Measurements from ENCODE around the gene INF2. TPM values are rescaled to one million over a fixed set of nuclear protein-coding genes. Genes with fewer than 3 reads are reported as not detected.
A peak's percentile ranks its signal among the peaks of the same experiment; 100 is the strongest.

INF2 gene
- polyA plus RNA-seq, 1 donor, result 64.2 TPM

DNA sequence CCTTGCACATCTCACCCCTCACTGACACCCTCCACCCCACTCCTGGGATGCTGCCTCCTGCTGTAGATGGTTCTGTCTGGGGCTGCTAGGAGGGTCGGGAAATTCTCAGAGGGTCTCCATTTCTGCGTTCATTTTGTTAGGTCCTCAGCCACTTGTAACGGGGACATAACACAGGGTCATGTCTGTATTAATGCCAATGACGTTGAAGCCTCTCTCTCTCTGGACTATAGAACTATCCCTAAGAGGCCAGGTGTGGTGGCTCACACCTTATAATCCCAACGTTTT lies 78.2 kb downstream of the INF2 start:
- no peaks in the 10 kb centered on the region for H3K27me3 ChIP-seq (ENCODE audit: control insufficient read depth, insufficient read depth, low read length)
- no peak overlapping the region for H3K4me3 ChIP-seq (ENCODE audit: low read length)
- H3K36me3 ChIP-seq (ENCODE audit: control insufficient read depth, insufficient read depth, low read length), result peaks cover 33% of the 10 kb centered on the region
- H3K9me3 ChIP-seq (ENCODE audit: control insufficient read depth, low read depth, low read length), result peaks cover 9% of the 10 kb centered on the region
- DNase-seq, result no peak
- no peak overlapping the region for H3K27ac ChIP-seq (ENCODE audit: low read length)
- WGBS (ENCODE audit: insufficient coverage, low lambda C conversion rate), result no CpG with 5 or more reads among the region's 5 CpGs
- H3K4me1 ChIP-seq (ENCODE audit: control insufficient read depth, insufficient read depth, low read length), result peaks cover 5% of the 10 kb centered on the region

DNA sequence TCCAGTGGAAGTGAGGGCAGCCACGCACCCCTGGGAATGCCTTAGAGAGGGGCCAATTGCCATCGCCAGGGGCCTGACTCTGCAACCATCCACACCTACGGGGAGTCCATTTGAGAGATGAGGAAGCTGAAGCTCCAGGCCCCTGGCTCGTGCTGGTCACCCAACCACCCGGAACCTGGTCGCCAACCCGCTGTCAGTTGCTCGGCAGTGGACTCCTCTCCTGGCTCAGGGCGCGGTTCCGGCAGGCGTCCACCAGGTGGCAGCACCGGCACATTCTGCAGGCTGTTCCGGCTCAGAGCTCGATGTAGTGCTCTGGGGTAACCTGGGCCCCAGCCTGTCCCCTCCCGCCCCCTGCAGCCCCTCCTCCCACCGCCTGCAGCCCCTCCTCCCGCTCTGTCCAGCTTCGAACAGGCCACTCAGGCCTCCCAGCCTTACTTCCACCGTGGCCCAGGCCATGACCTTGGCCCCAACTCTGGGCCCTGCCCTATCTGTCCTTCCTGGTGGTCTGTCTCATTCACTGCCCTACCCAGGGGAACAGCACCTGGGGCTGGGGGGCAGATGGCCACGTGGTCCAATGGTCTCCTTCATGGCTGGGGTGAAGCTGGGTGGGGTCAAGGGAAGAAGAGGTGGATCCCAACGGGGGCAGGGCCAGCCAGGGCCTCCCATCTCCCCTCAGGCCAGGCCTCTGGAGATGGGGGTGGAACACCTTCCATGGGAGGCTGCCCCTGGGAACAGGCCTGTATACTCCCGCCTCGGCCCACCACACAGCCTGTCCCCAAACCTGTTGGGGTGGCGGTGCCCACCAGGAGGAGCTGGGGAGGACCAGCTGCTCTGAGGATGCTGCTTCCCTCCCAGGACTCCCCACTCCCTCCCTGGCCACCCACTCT lies 79.3 kb downstream of the INF2 start:
- H3K9me3 ChIP-seq (ENCODE audit: control insufficient read depth, low read depth, low read length), result peaks cover 9% of the 10 kb centered on the region
- DNase-seq, result peak; percentile 68 to 80
- H3K27ac ChIP-seq (ENCODE audit: low read length), result no peak overlapping the region
- WGBS (ENCODE audit: insufficient coverage, low lambda C conversion rate), result no CpG with 5 or more reads among the region's 25 CpGs
- no peaks in the 10 kb centered on the region for H3K27me3 ChIP-seq (ENCODE audit: control insufficient read depth, insufficient read depth, low read length)
- H3K4me3 ChIP-seq (ENCODE audit: low read length), result no peak overlapping the region
- peaks cover 42% of the 10 kb centered on the region for H3K36me3 ChIP-seq (ENCODE audit: control insufficient read depth, insufficient read depth, low read length)
- H3K4me1 ChIP-seq (ENCODE audit: control insufficient read depth, insufficient read depth, low read length), result peaks cover 5% of the 10 kb centered on the region

DNA sequence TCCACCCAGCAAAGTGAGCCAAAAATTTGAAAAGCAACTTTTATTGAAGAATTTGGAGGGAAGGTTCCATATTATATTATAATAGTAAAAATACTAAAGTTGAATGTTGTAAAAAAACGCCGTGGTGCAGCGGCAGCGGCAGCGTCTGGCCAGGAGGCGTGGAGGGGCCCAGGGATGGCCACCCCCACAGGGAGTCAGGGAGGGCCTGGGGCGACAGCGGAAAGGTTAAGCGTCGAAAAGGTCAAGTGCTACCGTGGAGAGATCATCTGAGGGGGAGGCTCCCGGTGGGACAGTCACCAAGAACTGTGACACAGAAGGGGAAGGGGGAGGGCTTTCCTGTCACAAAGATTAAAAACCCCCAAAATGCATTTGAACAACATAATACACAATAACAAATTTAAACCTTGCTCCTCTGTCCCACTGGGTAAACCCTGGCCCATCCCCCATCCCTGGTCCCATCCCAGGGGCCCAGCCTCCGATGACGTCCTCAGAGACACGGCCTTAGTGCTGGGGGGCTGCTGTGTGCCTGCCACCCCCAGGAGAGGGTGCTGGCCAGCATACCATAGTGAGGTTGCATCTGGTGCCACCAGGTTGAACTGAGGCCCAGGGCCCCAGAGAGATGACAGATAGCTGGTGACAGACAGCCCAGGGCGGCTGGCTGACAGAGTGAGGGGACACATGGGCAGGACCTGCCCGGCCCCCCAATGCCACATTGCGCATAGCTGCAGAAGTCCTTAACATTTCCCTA lies 80.1 kb downstream of the INF2 start:
- no peak for DNase-seq
- WGBS (ENCODE audit: insufficient coverage, low lambda C conversion rate), result no CpG with 5 or more reads among the region's 18 CpGs
- H3K4me3 ChIP-seq (ENCODE audit: low read length), result no peak overlapping the region
- H3K27ac ChIP-seq (ENCODE audit: low read length), result no peak overlapping the region
- peaks cover 48% of the 10 kb centered on the region for H3K36me3 ChIP-seq (ENCODE audit: control insufficient read depth, insufficient read depth, low read length)
- peaks cover 5% of the 10 kb centered on the region for H3K4me1 ChIP-seq (ENCODE audit: control insufficient read depth, insufficient read depth, low read length)
- peaks cover 9% of the 10 kb centered on the region for H3K9me3 ChIP-seq (ENCODE audit: control insufficient read depth, low read depth, low read length)
- no peaks in the 10 kb centered on the region for H3K27me3 ChIP-seq (ENCODE audit: control insufficient read depth, insufficient read depth, low read length)

DNA sequence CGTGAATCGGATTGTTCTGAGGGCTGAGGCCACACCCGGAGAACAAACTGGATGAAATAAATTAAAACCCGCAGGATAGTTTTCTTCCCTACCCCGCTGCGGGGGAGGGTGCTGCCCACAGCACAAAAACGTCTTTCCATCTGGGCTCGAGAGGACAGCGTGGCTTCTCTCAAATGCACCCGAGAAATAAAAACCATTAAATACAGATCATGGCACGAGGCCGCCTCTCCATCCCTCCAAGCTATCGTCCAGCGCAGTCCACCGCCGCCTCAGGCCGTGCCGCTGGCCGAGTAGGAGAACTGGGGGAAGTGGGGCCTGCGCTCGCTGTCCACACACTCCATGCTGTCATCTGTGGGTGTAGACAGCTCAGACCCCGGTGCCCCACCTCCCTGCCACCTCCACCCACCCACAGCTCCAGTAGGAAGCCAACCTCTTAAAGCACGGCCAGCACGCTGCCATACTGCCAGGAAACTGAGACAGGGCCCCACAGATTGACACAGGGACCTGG lies 80.7 kb downstream of the INF2 start:
- peaks cover 54% of the 10 kb centered on the region for H3K36me3 ChIP-seq (ENCODE audit: control insufficient read depth, insufficient read depth, low read length)
- H3K27ac ChIP-seq (ENCODE audit: low read length), result no peak overlapping the region
- peaks cover 9% of the 10 kb centered on the region for H3K9me3 ChIP-seq (ENCODE audit: control insufficient read depth, low read depth, low read length)
- H3K4me1 ChIP-seq (ENCODE audit: control insufficient read depth, insufficient read depth, low read length), result peaks cover 5% of the 10 kb centered on the region
- whole genome bisulfite sequencing (ENCODE audit: insufficient coverage, low lambda C conversion rate), result no CpG with 5 or more reads among the region's 24 CpGs
- H3K4me3 ChIP-seq (ENCODE audit: low read length), result no peak overlapping the region
- no peaks in the 10 kb centered on the region for H3K27me3 ChIP-seq (ENCODE audit: control insufficient read depth, insufficient read depth, low read length)
- DNase-seq, result no peak

DNA sequence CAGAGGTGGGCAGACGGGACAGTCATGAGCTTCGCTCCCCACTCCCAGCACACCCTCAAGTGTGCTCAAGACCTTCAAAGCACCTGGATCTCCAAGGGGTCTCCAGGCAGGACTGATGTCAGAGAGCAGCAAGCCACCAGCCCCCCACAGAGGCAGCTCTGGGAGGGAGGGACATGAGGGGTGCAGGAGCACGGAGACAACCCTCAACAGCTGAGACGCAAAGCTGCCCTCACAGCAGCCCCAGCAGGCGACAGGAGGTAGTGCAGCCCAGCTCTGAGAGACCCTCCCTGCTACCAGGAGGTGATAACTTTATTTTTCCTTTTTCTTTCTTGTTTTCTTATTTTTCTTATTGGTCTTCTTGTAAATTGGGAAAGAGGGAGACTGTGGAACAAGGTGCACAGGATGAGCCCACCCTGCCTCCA lies 81.4 kb downstream of the INF2 start:
- Histone ChIP-seq H3K27ac (ENCODE audit: low read length) (no peak overlapping the region), H3K4me1 (ENCODE audit: control insufficient read depth, insufficient read depth, low read length) (peaks cover 5% of the 10 kb centered on the region), H3K4me3 (ENCODE audit: low read length) (no peak overlapping the region), H3K9me3 (ENCODE audit: control insufficient read depth, low read depth, low read length) (peaks cover 9% of the 10 kb centered on the region), H3K27me3 (ENCODE audit: control insufficient read depth, insufficient read depth, low read length) (no peaks in the 10 kb centered on the region), H3K36me3 (ENCODE audit: control insufficient read depth, insufficient read depth, low read length) (peaks cover 61% of the 10 kb centered on the region)
- WGBS (ENCODE audit: insufficient coverage, low lambda C conversion rate), result no CpG with 5 or more reads among the region's 5 CpGs
- no peak for DNase-seq

DNA sequence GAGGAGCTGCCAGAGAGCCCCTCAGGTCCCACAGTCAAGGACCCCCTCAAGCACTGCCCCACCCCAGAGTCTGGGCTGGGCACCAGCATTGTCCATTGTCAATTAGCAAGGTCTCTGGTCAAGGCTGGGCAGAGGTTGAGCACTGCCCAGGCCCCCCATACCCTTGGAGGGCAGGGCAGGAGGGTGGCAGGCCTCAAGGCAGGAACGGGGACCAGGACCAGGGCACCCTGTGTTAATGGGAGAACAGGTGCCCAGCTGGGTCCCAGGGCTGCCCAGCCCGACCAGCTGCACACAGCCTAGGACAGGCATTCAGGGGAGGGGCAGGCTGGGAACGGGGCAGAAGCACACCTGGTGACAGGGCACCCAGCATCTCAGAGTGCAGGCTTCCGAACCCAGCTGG lies 82.0 kb downstream of the INF2 start:
- Histone ChIP-seq H3K27me3 (ENCODE audit: control insufficient read depth, insufficient read depth, low read length) (no peaks in the 10 kb centered on the region), H3K36me3 (ENCODE audit: control insufficient read depth, insufficient read depth, low read length) (peaks cover 65% of the 10 kb centered on the region), H3K9me3 (ENCODE audit: control insufficient read depth, low read depth, low read length) (peaks cover 9% of the 10 kb centered on the region), H3K27ac (ENCODE audit: low read length) (no peak overlapping the region), H3K4me1 (ENCODE audit: control insufficient read depth, insufficient read depth, low read length) (peaks cover 5% of the 10 kb centered on the region), H3K4me3 (ENCODE audit: low read length) (no peak overlapping the region)
- no peak for DNase-seq
- no CpG with 5 or more reads among the region's 4 CpGs for WGBS (ENCODE audit: insufficient coverage, low lambda C conversion rate)

Other genes with a start within 250 kb of the INF2 start
- 0.22 TPM for gene C14orf180, start 109.9 kb upstream of the INF2 start, polyA plus RNA-seq
- gene TMEM179, start 84.8 kb upstream of the INF2 start, polyA plus RNA-seq, result 11.8 TPM
- 6.3 TPM for gene ADSS1, start 34.6 kb downstream of the INF2 start, polyA plus RNA-seq
- 86.4 TPM for gene SIVA1, start 63.5 kb downstream of the INF2 start, polyA plus RNA-seq
- 97.5 TPM for gene AKT1, start 106.1 kb downstream of the INF2 start, polyA plus RNA-seq
- 6.0 TPM for gene ZBTB42, start 111.5 kb downstream of the INF2 start, polyA plus RNA-seq
- 30.3 TPM for gene CEP170B, start 175.7 kb downstream of the INF2 start, polyA plus RNA-seq
- 11.1 TPM for gene PLD4, start 235.3 kb downstream of the INF2 start, polyA plus RNA-seq

All from large intestine (tissue), 3 donors.